Activated CD4-positive, CD25-positive, alpha-beta regulatory T cell treated with anti-CD3 and anti-CD28 coated beads, Interleukin-2, amount 50 U/mL, for 16 hours (primary cell): ENCODE results near the gene AUTS2.
"Not testable (repeated sequence)": the region's sequence is repeated elsewhere in the genome, so short reads cannot be mapped to it uniquely, and the experiment has no call there.

Experiments
- DNase-seq: peaks from one replicate; pipeline ENCODE4 v3.0.0-alpha.2; 2020; ENCODE audit warnings: low read depth, low spot score

The AUTS2 gene

DNA sequence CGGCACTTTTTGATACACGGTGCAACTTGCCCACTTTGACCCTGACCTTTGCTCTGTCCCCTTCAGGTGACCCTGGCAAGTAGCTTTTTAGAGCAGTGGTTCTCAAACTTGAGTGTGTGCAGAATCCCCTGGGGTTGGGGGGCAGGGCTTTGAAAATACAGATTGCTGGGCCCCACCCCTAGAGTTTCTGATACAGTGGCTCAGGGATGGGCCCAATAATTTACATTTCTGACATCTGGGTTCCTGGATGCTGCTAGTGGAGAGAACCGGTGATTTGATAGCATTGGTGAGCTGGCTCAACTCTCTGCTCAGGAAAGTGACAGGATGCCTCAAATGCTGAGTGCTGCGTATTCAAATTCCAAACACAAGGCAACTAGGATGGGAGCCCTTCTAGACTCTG, 995.9 kb downstream of the AUTS2 start:
- DNase-seq: no peak

DNA sequence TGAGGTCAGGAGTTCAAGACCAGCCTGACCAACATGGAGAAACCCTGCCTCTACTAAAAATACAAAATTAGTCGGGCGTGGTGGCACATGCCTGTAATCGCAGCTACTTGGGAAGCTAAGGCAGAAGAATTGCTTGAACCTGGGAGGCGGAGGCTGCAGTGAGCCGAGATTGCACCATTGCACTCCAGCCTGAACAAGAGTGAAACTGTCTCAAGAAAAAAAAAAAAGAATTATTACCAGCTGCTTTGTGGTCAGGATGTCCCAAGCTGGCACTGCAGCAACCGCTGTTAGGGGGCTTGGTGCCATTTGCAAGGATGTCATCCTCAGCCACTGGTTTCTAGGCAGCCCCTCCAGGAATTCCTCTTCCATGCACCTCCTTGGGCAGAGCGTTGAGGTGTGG, 996.6 kb downstream of the AUTS2 start:
- DNase-seq: not testable (repeated sequence)

DNA sequence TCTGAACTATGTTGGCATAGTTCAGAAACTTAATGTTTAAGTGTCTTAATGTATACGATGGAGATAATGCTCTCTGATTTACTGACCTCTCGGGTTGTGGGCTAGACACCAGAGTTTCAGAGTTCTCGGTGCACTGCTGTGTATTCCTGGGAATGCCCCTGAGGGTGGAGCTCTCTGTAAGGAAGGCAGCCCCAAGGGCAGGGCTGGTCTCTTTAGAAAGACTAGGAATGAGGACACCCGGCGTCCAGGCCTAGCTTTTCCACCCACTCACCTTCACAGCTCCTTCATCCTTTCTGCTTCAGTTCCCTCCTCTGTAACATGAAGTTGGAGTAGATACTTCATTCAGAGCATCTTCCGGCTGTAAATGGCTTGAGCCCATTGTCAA, 997.1 kb downstream of the AUTS2 start:
- no peak for DNase-seq

DNA sequence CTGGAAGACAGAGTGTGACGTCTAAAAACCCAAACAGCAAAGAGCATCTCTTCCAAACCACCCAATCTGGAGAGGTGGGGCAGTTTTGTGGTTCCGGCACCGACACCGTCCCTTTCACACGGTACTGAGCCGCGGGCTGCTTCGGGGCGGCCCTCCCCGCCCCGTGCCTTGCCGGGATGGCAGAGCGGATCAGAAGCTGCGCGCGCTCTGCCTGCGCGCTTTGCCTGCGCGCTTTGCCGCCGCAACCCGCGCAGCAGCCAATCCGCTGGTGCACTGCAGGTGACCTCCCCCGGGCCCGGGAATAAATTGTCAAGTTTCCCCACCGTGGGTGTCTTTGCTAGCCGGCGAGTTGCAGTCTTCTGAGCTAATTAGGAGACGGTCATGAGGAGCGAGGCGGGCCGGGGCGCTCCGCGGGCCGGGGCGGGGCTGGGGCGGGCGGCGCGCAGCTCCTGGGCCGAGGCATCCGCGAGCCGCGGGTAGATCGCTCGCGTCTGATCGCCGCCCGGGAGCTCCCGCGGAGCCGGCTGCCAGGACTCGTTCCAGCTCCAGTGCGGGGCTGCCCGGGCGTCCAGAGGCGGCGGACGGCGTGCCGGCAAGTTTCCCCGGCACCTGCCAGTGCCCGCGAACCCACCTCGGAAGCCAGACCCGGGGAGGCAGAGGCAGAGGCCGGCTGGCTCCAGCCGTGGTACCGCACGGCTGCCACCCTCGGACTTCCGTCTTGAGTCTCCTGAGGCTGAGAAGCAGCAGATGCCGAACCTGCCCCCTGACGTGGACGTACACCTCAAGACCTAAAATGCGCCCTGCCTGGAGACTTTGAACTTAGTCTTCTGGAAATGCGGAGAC, 997.7 kb downstream of the AUTS2 start:
- no peak for DNase-seq

DNA sequence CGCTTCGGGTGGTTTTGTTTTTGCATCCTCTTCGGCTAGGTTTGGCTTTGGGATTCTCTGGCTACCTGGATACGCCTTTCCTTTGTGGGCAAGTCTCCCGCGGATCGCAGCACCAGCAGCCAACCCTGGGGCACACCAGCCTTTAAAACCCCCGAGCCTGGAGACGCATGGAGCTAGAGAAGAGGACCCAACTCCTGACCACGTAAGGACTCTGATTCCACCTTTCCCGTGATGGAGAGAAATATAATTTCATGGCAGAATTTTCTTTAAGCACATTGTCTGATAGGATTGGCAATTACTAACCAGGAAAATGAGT, 998.3 kb downstream of the AUTS2 start:
- no peak for DNase-seq

DNA sequence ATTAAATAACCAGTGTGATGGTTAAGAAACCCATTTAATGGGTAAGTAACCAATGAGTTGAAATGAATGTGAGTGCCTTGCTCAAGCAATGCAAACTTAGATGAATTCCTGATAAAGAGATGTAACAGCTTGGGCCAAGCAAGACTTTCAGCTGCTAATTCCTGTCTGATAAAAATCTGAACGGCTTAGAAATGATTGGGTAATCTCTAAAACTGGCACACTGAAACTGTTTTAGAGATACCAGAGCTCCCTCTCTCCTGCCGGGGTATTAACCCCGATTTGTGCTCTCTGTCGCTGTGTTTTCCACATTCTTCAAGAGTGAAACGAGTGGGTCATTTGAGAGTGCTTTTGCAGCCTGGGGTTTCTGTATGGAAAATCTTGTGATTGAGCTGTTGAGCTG, 998.8 kb downstream of the AUTS2 start:
- no peak for DNase-seq

DNA sequence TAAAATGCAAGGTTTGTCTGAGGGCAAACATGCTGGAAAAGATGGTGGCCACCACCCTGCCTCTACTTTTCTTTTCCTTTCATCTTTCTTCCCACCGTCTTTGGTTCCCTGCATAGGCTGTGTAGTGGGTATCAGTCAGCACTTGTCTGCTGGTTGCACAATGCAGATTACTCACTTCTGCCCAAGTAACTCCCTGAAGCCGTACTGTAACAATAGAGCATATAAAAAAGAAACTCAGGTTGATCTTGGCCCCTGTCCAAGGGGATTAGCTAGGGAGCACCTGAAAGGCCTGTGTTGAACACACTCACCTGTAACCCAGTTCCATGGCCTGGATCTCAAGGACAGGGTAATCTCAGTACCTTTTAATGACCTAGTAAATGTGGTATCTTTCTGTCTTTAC, 1000.7 kb downstream of the AUTS2 start:
- no peak for DNase-seq

DNA sequence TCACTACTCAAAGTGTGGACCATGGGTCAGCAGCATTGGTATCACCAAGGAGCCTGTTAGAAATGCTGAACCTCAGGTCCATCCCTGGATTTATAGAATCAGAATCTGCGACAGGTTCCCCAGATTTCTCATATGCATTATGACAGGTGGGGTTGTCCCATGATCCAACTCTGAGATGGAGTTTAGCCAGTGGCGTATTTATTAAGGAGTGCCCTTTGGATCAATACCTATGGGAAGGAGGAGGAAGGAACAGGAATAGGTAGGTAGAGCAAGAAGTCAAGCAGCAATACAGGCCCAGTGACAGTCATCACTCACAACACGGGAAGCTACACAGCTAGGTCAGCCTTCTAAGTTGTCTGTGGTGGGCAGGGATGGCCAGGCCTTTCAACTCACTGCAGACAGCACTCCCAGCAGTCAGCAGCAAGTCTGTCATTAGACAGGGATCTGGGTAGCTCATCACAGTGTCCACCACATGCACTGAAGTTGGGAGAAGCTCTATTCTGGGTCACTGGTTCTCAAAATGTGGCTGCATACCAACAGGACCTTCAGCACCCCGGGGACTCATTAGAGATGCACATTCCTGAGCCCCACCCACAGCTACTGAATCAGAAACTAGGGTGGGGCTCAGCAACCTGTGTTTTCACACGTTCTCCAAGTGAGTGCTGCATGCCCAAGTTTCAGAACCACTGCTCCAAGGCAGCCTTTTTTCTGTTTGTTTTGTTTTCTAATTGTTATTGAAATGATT, 1001.3 kb downstream of the AUTS2 start:
- DNase-seq: no peak

DNA sequence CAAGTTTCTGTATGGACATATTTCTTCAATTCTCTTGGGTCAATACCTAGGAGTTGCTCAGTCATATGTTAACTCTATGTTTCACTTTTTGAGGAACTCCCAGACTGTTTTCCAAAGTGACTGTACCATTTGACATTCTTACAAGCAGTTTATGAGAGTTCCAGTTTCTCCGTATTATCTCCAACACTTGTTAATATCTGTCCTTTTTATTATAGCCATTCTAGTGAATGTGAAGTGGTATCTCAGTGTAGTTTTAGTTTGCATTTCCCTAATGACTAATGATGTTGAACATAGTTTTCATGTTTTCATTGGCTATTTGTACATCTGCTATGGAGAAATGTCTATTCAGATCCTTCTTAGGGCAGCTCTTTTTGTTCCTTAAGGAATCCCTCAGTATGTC, 1002.7 kb downstream of the AUTS2 start:
- DNase-seq: no peak

DNA sequence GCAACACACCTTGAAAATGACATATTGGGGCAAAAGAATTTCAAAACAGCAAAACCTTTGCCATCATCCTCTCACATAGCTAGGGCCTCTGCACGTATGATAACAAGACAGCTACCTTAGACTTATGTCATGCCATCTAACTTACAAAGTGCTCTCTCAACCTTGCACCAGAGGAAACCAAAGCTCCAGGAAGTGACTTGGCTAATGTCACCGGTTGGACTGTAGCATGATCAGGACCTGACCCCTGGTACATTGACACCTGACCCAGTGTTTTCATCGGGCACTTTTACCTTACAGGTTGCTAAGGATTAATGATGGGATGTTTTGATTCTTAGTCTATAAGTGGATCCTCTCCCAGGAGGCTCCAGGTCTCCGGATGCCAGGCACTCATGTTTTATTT, 1003.8 kb downstream of the AUTS2 start:
- DNase-seq: no peak

DNA sequence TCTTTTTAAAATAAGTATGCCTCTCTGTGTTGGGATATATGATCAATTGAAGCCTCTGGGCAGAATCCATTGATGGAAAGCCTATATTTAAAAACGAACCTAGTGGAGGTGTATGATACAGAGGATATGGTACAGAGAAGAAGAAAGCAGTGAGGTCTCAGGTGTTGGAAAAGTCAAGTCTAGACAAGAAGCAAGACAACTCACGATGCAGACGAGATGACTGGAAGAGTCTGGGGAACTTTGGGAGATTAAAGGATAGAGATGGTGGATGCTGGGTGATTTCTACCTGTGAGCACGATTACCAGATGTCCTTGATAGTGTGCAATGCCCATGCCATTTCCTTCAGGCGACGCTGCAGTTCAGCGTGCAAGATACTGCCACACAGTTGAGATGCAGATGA, 1009.0 kb downstream of the AUTS2 start:
- DNase-seq: no peak

DNA sequence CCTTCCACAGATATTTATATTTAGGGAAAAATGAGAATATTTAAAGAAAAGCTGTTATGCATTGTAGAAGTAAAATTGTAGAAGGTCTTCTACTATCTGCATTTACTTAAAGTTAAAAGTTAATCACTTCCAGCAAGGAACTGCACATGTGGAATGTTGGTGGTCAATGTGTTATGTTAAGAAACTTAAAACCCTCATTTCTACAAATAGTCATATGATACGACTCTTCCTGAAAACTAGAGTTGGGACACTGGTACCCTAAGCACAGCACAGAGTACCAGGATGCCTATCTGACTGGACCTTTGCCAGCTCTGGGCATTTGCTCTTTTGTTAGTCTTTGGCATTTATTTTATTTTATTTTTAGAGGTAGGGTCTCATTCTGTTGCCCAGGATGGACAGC, 1009.5 kb downstream of the AUTS2 start:
- DNase-seq: no peak

DNA sequence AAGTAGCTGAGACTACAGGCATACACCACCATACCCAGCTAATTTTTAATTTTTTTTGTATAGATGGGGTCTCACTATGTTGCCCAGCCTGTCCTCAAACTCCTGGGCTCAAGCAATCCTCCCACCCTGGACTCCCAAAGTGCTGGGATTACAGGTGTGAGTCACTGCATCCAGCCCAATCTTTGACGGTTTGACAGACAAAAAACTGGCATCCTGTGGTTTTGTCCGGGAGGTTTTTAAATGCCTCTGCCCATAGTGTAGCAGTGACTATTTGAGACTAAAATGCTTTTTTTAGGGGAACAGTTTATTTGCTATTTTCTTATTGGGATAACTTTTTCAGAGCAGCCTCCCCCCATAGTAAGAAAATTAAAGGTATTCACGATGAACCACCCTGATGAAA, 1010.0 kb downstream of the AUTS2 start:
- no peak for DNase-seq

DNA sequence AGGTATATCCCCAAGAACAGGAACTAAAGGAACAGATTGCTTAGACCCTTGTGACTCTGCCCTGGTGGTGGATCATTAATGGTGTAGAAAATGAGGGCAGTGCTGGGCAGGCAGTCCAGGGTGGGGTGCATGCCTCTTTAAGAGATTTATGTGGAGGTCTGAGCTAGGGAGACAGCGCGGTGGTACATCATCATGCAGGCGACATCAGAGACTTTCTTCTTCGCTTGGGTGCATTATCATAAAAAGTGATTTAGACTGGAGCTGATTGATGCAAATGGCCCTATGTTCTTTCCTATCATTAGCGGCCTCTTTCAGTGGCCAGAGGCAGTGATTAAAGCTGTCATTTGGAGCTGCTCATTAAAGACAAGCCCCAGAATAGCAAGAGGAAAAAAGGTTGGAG, 1014.5 kb downstream of the AUTS2 start:
- DNase-seq: no peak

DNA sequence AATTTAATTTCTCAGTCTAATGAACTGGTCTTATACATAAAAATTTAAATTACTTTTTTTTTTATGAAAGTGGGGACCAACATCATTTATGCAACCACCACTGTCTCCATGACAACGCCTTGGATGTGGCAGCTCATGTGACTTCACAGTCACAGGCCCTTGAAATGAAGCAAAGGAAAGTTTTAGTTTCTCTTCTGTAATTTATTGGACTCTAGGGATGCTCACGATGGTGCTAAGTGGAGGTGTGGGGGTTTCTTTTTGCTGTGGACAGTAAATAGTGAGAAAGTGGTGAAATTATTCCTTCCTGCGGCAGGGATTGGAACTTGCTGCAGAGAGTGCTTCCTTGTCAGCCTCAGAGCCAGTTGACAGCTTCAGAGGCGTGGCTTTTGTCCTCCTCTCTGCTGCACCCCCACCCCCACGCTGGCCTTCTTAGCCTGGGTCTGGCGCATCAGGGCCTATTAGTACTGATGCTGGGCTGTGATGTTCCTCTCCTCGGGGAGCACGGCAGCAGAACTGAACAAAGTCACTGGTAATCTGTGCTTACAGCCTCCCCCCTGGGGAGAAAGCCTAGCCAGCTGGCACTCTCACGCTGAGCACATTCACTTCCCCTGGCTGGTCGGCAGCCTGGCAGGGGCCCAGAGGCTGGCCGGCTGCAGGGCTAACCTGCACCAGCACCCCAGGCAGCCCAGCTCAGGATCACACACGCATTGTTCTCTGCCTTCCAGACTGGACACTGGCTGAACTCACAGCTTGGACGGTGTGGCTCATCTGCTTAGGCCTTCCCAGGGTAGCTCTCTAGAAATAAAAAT, 1016.2 kb downstream of the AUTS2 start:
- no peak for DNase-seq

DNA sequence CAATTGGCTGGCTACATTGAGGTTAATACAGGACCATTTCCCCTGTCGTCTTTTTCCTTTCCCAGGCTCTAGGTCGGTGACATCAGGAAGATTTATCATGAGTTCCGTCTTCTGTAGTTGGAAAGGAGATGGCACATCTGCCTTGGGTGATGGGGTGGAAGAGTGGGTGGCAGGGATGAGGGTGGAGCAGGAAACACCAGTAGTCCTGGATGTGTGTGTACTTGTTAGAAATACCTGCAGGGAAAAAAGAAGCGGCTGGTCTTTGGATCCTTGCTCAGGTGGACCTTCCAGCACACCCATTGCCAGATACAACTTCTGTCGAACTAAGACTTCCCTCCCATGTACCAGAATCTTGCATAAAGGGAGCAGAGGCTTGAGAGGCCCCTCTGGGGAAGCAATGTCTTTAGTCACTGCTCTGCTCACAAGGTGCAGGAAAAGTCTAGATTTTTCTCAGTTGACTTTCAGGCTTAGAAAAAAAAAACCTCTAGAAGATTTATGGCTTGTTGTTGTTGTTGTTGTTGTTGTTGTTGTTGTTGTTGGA, 1016.9 kb downstream of the AUTS2 start:
- DNase-seq: no peak

DNA sequence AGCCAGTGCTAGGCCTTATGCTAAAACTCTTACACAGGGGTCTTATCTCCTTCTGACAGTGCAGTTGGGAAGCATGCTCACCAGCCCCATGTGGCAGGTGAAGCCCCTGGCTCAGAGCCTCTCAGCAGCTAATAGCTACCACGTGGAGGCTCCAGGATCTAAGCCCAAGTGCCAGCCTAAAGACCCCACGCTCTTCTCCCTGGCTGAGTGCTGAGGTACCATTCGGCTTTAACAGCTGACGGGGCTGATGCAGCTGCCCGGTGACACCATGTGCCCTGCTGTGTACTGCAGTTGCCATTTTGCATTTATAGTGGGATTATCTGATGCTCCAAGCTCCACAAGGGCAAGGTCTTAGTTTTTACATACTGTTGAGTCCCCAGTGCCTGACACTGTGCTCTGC, 1017.9 kb downstream of the AUTS2 start:
- no peak for DNase-seq

DNA sequence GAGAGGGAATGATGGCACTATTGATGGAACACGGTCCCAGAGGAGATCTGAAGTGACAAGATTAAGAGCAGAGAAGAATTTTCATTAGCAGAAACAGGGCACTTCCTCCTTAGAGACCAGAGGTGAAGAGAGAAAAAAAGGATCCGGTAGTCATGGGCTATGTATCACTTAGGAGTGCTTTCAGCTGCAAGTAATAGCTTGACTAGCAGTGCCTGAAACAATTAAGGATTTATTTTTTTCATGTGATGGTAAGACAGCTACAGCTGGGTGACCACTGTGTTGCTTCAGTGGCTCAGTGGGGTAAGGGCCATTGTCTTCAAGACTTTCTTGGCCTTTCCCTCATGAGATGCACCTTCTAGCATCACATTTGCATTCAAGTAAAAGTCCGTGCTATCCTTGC, 1018.5 kb downstream of the AUTS2 start:
- DNase-seq: no peak

DNA sequence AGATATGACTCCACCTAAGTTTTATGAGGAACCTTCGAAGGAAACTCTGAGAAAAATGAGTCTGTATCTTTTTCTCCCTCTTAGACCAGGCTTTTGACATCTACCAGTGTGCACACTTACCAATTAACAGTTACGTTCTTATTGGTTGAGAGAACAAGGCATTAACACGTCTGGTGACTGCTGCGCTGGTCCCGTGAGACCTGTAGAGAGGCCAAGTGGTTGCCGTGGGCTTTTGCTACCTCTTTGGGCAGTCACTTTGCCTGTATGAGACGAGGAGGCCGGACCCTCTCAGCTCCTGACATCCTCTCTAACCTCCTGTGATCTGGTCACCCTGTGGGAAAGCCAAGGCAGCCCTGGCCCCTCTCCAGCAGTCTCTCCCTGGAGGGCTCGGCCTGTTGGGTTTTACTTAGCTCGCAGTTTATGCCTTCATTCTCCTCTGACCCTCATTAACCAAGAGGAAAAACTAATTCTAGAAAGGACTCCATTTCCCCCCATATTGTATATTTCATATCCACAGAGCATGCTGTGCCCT, 1019.8 kb downstream of the AUTS2 start:
- DNase-seq: no peak

DNA sequence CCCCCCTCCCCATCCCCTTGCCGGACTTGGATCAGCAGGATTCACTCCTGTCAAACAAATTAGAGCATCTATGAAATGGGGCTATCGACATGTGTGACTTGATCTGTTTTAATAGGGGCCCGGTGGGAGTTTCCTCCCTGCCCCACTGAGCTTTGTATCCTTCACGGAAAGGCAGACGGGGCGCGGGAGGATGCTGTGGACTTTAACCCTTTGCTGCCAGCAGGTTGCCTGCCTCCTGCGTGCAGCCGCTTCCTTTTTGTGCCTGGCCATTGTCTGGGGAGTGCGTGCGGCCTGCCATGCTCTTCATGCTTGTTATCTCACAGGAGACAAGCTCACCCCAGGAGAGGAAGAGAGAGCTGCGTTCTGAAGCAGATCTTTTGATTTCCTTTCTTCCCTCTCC, 1020.9 kb downstream of the AUTS2 start:
- DNase-seq: no peak

DNA sequence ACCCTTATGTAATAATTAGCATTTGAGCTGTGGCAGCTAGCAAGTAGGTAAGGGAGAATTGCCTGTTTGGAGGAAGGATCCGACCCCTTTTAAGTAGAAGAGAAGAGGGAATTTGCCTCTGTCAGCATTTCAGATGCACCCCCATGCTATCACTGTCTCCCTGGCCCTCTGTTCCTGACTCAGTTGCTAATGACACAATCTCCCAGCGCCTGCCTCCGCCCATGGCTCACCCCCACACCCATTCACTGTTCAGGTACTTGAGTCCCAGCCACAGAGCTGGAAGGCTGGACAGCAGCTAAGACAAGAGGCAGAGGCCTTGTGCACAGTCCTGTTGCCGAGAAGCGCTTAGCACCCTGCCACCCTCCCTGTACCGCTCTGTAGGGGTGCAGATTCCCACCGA, 1021.4 kb downstream of the AUTS2 start:
- no peak for DNase-seq
